Measurements from ENCODE around the gene ZNF813.

DNA sequence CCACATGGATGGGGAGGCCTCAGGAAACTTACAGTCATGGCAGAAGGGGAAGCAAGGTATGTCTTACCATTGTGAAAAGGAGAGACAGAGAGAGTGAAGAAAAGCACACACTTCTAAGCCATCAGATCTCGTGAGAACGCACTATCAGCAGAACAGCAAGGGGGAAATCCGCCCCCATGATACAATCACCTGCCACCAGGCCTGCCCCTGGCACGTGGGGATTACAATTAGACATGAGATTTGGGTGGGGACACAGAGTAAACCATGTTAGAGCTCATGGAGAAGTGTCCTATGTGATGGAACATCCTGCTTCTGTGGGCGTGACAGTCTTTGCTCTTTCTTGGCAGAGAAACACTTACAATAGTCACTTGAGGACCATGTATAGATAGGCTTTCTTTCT, 42.3 kb downstream of the ZNF813 start:
- TF ChIP-seq, protein P1, sequence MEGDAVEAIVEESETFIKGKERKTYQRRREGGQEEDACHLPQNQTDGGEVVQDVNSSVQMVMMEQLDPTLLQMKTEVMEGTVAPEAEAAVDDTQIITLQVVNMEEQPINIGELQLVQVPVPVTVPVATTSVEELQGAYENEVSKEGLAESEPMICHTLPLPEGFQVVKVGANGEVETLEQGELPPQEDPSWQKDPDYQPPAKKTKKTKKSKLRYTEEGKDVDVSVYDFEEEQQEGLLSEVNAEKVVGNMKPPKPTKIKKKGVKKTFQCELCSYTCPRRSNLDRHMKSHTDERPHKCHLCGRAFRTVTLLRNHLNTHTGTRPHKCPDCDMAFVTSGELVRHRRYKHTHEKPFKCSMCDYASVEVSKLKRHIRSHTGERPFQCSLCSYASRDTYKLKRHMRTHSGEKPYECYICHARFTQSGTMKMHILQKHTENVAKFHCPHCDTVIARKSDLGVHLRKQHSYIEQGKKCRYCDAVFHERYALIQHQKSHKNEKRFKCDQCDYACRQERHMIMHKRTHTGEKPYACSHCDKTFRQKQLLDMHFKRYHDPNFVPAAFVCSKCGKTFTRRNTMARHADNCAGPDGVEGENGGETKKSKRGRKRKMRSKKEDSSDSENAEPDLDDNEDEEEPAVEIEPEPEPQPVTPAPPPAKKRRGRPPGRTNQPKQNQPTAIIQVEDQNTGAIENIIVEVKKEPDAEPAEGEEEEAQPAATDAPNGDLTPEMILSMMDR (IDR thresholded peaks at IDR 0.05; ENCODE audit: low read depth, low read length): no peak
- no peak for TF ChIP-seq EZH2phosphoT487 (IDR thresholded peaks at IDR 0.05; ENCODE audit: low read depth)
